ENCODE results near the gene UPF1.

DNA sequence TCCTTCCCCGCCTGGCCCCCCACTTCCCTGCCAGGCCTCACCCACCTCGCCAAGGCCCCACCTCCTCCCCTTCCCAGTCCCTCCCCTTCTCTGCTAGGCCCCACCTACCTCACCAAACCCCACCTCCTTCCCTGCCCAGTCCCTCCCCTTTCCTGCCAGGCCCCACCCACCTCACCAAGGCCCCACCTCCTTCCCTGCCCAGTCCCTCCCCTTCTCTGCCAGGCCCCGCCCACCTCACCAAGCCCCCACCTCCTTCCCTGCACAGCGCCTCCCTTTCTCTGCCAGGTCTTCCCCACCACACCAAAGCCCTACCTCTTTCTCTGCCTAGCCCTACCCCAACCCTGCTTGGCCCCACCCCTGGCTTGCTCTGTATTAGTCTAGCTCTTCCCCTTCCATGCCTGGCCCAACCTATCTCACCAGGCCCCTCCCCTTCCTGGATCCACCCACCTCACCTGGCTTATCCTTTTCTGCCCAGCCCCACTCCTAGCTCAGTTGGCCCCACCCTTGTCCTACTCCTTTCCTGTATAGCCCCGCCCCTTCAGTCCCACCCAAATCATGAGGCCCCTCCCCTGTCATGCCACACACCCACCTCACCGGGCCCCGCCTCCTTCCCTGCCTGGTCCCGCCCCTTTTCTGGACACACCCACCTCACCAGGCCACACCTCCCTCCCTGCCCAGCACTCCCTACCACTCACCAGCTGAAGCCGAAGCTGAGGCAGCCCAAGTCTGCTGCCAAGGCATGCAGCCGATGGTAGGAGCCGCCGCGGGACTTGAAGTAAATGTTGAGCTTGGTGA is 48.0 kb downstream of the UPF1 start:
- TF ChIP-seq ELF4 (IDR thresholded peaks at IDR 0.05) (no peak), BHLHE40 (IDR thresholded peaks at IDR 0.05; ENCODE audit: borderline replicate concordance) (no peak), HDGF (IDR thresholded peaks at IDR 0.05; ENCODE audit: borderline replicate concordance) (no peak), ZNF384 (IDR thresholded peaks at IDR 0.05) (no peak), TARDBP (IDR thresholded peaks at IDR 0.05) (no peak), FOXK2 (IDR thresholded peaks at IDR 0.05) (no peak), SUZ12 (IDR thresholded peaks at IDR 0.05) (no peak), NFRKB (IDR thresholded peaks at IDR 0.05) (no peak), SP1 (IDR thresholded peaks at IDR 0.05) (no peak), L3MBTL2 (conservative IDR thresholded peaks at IDR 0.05) (no peak), FOXA1 (IDR thresholded peaks at IDR 0.05) (no peak), FOXM1 (IDR thresholded peaks at IDR 0.05; ENCODE audit: borderline replicate concordance) (no peak)
